WTC11 (cell line): ENCODE results near the gene DYNC2LI1. TPM values are rescaled to one million over a fixed set of nuclear protein-coding genes. Genes with fewer than 3 reads are reported as not detected.

Experiments used
- ATAC-seq: fragments of 200-7000 bp; cut with Tn5 transposase; 2 replicates; pipeline ENCODE4 v1.10.0; 2021; ENCODE audit warnings: mild to moderate bottlenecking, moderate library complexity
- CTCF ChIA-PET: fragments of 300-600 bp; sonication (Branson Sonifier 250); formaldehyde crosslinking; loops from one replicate; lab custom pipeline; 2021; ENCODE audit warnings: antibody characterized with exemption; lab: Charles Lee
- POLR2A ChIA-PET: fragments of 350-600 bp; sonication (Branson Sonifier 250); formaldehyde crosslinking; loops from one replicate; lab custom pipeline; 2021; ENCODE audit warnings: antibody characterized with exemption; lab: Charles Lee
- DNase-seq: peaks from one replicate; pipeline ENCODE4 v3.0.0; 2021; ENCODE audit warnings: low spot score
- H3K27ac Mint-ChIP-seq: 2 replicates; pipeline ENCODE4 v1.8.0; 2021; ENCODE audit warnings: mixed read lengths
- H3K27me3 Mint-ChIP-seq: 2 replicates; pipeline ENCODE4 v1.8.0; 2021; ENCODE audit warnings: low read depth, mild to moderate bottlenecking, moderate library complexity, mixed read lengths
- H3K36me3 Mint-ChIP-seq: 2 replicates; pipeline ENCODE4 v1.8.0; 2021; ENCODE audit warnings: mixed read lengths
- H3K4me1 Mint-ChIP-seq: 2 replicates; pipeline ENCODE4 v1.8.0; 2022; ENCODE audit warnings: mixed read lengths
- H3K4me3 Mint-ChIP-seq: 2 replicates; pipeline ENCODE4 v1.8.0; 2021; ENCODE audit warnings: mild to moderate bottlenecking, moderate library complexity, mixed read lengths
- H3K9me3 Mint-ChIP-seq: 2 replicates; pipeline ENCODE4 v1.8.0; 2021; ENCODE audit warnings: mixed read lengths
- ARID4B ChIP-seq: sonication (generic); formaldehyde crosslinking; IDR thresholded peaks from 2 replicates; pipeline ENCODE4 v1.8.0; 2023; ENCODE audit warnings: missing genetic modification reagents, mild to moderate bottlenecking, borderline replicate concordance
- ATF3 ChIP-seq: sonication (generic); formaldehyde crosslinking; conservative IDR thresholded peaks from 2 replicates; pipeline ENCODE4 v1.8.1; 2022; ENCODE audit warnings: mild to moderate bottlenecking, missing genetic modification reagents
- FOXP1 ChIP-seq: sonication (generic); formaldehyde crosslinking; IDR thresholded peaks from 2 replicates; pipeline ENCODE4 v1.8.0; 2022; ENCODE audit warnings: missing genetic modification reagents, mild to moderate bottlenecking, moderate library complexity, borderline replicate concordance
- GABPB1 ChIP-seq: sonication (generic); formaldehyde crosslinking; IDR thresholded peaks from 2 replicates; pipeline ENCODE4 v1.8.1; 2023; ENCODE audit warnings: mild to moderate bottlenecking, missing genetic modification reagents
- HMGA2 ChIP-seq: fragments of 250-450 bp; sonication (Bioruptor Pico); IDR thresholded peaks from 2 replicates; pipeline ENCODE4 v1.4.0; 2021; ENCODE audit warnings: mild to moderate bottlenecking, moderate library complexity
- HMGXB4 ChIP-seq: sonication (generic); formaldehyde crosslinking; IDR thresholded peaks from 2 replicates; pipeline ENCODE4 v1.8.1; 2023; ENCODE audit warnings: mild to moderate bottlenecking, moderate library complexity, missing genetic modification reagents
- MLX ChIP-seq: sonication (generic); formaldehyde crosslinking; IDR thresholded peaks from 2 replicates; pipeline ENCODE4 v1.8.1; 2023; ENCODE audit warnings: mild to moderate bottlenecking, missing genetic modification reagents, moderate library complexity
- MXD4 ChIP-seq: fragments of 250-450 bp; sonication (Bioruptor Pico); IDR thresholded peaks from 2 replicates; pipeline ENCODE4 v1.8.0; 2021; ENCODE audit warnings: mild to moderate bottlenecking, moderate library complexity, borderline replicate concordance
- MYBL2 ChIP-seq: sonication (generic); formaldehyde crosslinking; IDR thresholded peaks from 2 replicates; pipeline ENCODE4 v1.8.1; 2023; ENCODE audit warnings: mild to moderate bottlenecking, moderate library complexity, missing genetic modification reagents
- NFATC4 ChIP-seq: fragments of 250-450 bp; sonication (Bioruptor Pico); IDR thresholded peaks from 2 replicates; pipeline ENCODE4 v1.9.0; 2021; ENCODE audit warnings: mild to moderate bottlenecking
- NR2C2 ChIP-seq: sonication (generic); formaldehyde crosslinking; IDR thresholded peaks from 2 replicates; pipeline ENCODE4 v1.8.0; 2022; ENCODE audit warnings: mild to moderate bottlenecking, missing genetic modification reagents
- NR3C1 ChIP-seq: sonication (generic); formaldehyde crosslinking; conservative IDR thresholded peaks from 2 replicates; pipeline ENCODE4 v1.8.1; 2023; ENCODE audit warnings: low read depth, mild to moderate bottlenecking, missing genetic modification reagents
- PRRX2 ChIP-seq: fragments of 250-450 bp; sonication (Bioruptor Pico); IDR thresholded peaks from 2 replicates; pipeline ENCODE4 v1.8.0; 2021; ENCODE audit warnings: mild to moderate bottlenecking
- TCF7 ChIP-seq: sonication (generic); formaldehyde crosslinking; IDR thresholded peaks from 2 replicates; pipeline ENCODE4 v1.8.0; 2022; ENCODE audit warnings: mild to moderate bottlenecking, low read depth, missing genetic modification reagents, moderate library complexity
- ZBTB43 ChIP-seq: sonication (generic); formaldehyde crosslinking; IDR thresholded peaks from 2 replicates; pipeline ENCODE4 v1.8.1; 2023; ENCODE audit warnings: mild to moderate bottlenecking, missing genetic modification reagents
- ZMAT4 ChIP-seq: fragments of 250-450 bp; sonication (Bioruptor Pico); IDR thresholded peaks from 2 replicates; pipeline ENCODE4 v1.9.0; 2021; ENCODE audit warnings: mild to moderate bottlenecking
- ZNF121 ChIP-seq: sonication (generic); formaldehyde crosslinking; IDR thresholded peaks from 2 replicates; pipeline ENCODE4 v1.8.0; 2023; ENCODE audit warnings: missing genetic modification reagents
- ZNF263 ChIP-seq: sonication (generic); formaldehyde crosslinking; IDR thresholded peaks from 2 replicates; pipeline ENCODE4 v1.8.1; 2022; ENCODE audit warnings: low read depth, mild to moderate bottlenecking, moderate library complexity, missing genetic modification reagents
- ZNF425 ChIP-seq: fragments of 250-450 bp; sonication (Bioruptor Pico); conservative IDR thresholded peaks from 2 replicates; pipeline ENCODE4 v1.9.0; 2021; ENCODE audit warnings: mild to moderate bottlenecking
- ZSCAN18 ChIP-seq: fragments of 250-450 bp; sonication (Bioruptor Pico); IDR thresholded peaks from 2 replicates; pipeline ENCODE4 v2.1.2; 2022; ENCODE audit warnings: mild to moderate bottlenecking, moderate library complexity
- total RNA-seq: library from RNA; stranded (reverse); gene quantifications from 3 replicates; pipeline ENCODE4 v1.2.3, GENCODE V29; 2021

Gene DYNC2LI1
- total RNA-seq, 1 experiment from 2014 or later = 7.0 TPM

- POLR2A ChIA-PET = no interaction called here
- H3K4me1 Mint-ChIP-seq = no peaks in the 10 kb centered on the region
- no peak for ATAC-seq
- H3K27me3 Mint-ChIP-seq = peaks cover 20% of the 10 kb centered on the region
- no peaks in the 10 kb centered on the region for H3K9me3 Mint-ChIP-seq
- H3K4me3 Mint-ChIP-seq = no peak overlapping the region
- no peak for DNase-seq
- no peak overlapping the region for H3K27ac Mint-ChIP-seq
- TF ChIP-seq MYBL2 (CRISPR knock-in tag) (no peak), ZNF425 (CRISPR knock-in tag) (no peak), NR2C2 (no peak), ZSCAN18 (CRISPR knock-in tag) (no peak), ZBTB43 (no peak), ZNF263 (CRISPR knock-in tag) (no peak), ZNF121 (no peak), FOXP1 (CRISPR knock-in tag) (no peak), ATF3 (CRISPR knock-in tag) (no peak), ARID4B (CRISPR knock-in tag) (no peak), GABPB1 (CRISPR knock-in tag) (no peak)
- TF ChIP-seq, all 79 proteins: peak for 0
- CTCF ChIA-PET = interaction anchor here (1.6 kb wide), 1 partner anchor 247 kb away, joined by 3 read pairs; no protein-coding TSS in a partner anchor
- H3K36me3 Mint-ChIP-seq = no peaks in the 10 kb centered on the region
Measured at GRCh38 chr2:43852196-43852730, 78.4 kb downstream of the DYNC2LI1 start.

GRCh38 chr2:43853141-43854081 is 79.6 kb downstream of the DYNC2LI1 start:
- no peak overlapping the region for H3K27ac Mint-ChIP-seq
- no peaks in the 10 kb centered on the region for H3K9me3 Mint-ChIP-seq
- ChIA-PET CTCF (interaction anchor here (1.1 to 1.6 kb wide), 2 partner anchors 24 to 248 kb away, joined by 3 read pairs; no protein-coding TSS in a partner anchor), POLR2A (no interaction called here)
- DNase-seq (no peak), ATAC-seq (no peak)
- no peak overlapping the region for H3K4me3 Mint-ChIP-seq
- H3K4me1 Mint-ChIP-seq = no peaks in the 10 kb centered on the region
- H3K27me3 Mint-ChIP-seq = peaks cover 32% of the 10 kb centered on the region
- no peaks in the 10 kb centered on the region for H3K36me3 Mint-ChIP-seq
- TF ChIP-seq ZMAT4 (CRISPR knock-in tag) = no peak
- no peak for TF ChIP-seq NFATC4
- TF ChIP-seq PRRX2 (CRISPR knock-in tag) = no peak
- TF ChIP-seq HMGXB4 (CRISPR knock-in tag) = no peak
- no peak for TF ChIP-seq MLX (CRISPR knock-in tag)
- TF ChIP-seq TCF7 (CRISPR knock-in tag) = no peak
- TF ChIP-seq NR3C1 (CRISPR knock-in tag) = no peak
- no peak for TF ChIP-seq MXD4 (CRISPR knock-in tag)
- TF ChIP-seq HMGA2 (CRISPR knock-in tag) = no peak
